ENCODE data around the gene ARPC5. TPM values are rescaled to one million over a fixed set of nuclear protein-coding genes. Genes with fewer than 3 reads are reported as not detected.

ARPC5 gene
- total RNA-seq, 1 donor from 2014 or later: 163 TPM

DNA sequence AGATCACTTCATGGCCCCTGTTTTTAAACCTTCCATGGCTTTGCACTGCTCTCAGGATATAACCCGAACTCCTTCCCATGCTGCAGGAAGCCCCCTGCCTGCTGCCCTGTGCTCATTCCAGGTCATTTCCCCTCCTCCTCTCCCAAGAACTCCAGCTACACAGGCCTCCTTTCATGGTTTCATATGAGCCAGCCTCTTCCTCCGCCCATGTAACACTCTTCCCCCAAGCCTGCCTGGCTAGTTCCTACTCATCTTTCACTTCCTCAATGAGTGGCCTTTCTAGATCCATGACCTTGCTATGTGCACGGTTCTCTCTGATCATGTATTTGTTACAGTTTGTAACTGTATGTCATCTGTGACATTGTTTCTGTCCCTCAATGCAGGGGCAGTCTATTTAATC is 42.2 kb downstream of the ARPC5 start:
- no peak for DNase-seq (ENCODE audit: low read depth)
- TF ChIP-seq, protein P1, sequence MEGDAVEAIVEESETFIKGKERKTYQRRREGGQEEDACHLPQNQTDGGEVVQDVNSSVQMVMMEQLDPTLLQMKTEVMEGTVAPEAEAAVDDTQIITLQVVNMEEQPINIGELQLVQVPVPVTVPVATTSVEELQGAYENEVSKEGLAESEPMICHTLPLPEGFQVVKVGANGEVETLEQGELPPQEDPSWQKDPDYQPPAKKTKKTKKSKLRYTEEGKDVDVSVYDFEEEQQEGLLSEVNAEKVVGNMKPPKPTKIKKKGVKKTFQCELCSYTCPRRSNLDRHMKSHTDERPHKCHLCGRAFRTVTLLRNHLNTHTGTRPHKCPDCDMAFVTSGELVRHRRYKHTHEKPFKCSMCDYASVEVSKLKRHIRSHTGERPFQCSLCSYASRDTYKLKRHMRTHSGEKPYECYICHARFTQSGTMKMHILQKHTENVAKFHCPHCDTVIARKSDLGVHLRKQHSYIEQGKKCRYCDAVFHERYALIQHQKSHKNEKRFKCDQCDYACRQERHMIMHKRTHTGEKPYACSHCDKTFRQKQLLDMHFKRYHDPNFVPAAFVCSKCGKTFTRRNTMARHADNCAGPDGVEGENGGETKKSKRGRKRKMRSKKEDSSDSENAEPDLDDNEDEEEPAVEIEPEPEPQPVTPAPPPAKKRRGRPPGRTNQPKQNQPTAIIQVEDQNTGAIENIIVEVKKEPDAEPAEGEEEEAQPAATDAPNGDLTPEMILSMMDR (IDR thresholded peaks at IDR 0.05; ENCODE audit: insufficient read depth, low read length, poor library complexity, severe bottlenecking): no peak
- H3K4me3 ChIP-seq (ENCODE audit: low read depth, low read length): no peak overlapping the region
- H3K27me3 ChIP-seq (ENCODE audit: control insufficient read depth, insufficient read depth, low read length): no peaks in the 10 kb centered on the region
- H3K36me3 ChIP-seq (ENCODE audit: control insufficient read depth, insufficient read depth, low read length): no peaks in the 10 kb centered on the region

DNA sequence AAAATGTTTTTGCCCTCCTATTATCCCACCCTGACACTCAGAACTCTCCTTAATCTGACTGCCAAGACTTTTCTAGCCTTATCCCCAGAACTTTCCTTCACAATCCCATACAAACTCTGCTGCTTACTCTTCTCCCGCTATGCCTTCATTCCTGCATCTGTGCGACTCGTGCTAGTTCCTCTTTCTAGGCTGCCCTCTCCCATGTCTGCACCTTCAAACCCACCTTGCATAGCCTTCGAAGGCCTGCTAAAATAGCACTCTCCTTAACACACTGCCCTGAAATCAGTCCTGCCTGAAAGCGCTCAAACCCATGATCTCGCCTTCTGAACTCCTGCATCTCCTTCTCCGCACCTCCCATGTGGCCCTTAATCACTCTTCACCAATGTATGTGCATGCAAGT is 42.9 kb downstream of the ARPC5 start:
- H3K27me3 ChIP-seq (ENCODE audit: control insufficient read depth, insufficient read depth, low read length): no peaks in the 10 kb centered on the region
- DNase-seq (ENCODE audit: low read depth): no peak
- H3K4me3 ChIP-seq (ENCODE audit: low read depth, low read length): no peak overlapping the region
- TF ChIP-seq, protein P1 (IDR thresholded peaks at IDR 0.05; ENCODE audit: insufficient read depth, low read length, poor library complexity, severe bottlenecking): no peak
- H3K36me3 ChIP-seq (ENCODE audit: control insufficient read depth, insufficient read depth, low read length): no peaks in the 10 kb centered on the region

DNA sequence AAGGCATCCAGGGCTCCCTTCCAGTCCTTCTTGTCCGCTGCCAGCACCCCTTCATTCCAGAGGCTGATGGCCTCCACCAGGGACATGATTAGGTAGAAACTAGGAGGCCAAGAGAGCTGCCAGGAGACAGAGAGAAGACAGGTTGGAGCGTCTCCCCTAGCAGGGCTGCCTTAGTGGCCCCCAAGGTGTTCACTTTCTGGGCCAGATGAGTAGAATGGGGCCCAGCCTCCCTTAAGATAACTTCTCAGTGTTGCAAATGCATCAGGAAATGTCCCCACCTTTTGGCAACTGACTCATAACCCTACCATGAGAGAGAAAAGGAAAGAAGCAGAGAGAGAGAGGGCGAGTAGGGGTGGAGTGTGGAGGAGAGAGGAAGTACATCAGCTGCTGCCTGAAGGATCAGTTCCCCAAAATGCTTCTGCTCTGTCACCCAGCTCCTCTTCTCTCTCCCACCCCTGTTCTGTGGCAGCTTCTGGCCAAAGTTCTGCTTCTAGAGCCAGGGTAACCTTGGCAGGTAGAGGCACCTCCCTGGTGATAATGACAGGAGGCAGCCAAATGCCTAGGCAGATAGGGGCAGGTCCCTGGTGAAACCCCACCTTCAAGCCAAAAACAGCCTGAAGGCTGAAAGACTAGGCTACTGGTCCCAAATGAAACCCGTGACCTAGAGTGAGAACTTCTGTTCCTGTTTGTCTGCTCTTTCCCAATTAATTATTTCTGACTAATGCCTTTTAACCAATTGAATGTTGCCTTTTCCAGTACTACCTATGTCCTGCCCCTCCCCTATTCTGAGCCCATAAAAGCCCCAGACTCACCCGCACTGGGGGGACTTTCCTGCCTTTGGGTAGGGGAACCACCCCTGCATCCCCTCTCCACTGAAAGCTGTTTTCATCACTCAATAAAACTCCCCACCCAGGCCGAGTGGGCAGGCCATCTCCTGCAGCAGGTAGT is 45.1 kb downstream of the ARPC5 start, which contains the start of gene NCF2:
TSS of gene NCF2 (minus strand) at position 216 of the 948 bp plus-strand sequence. CDS start at position 86, 130 bp downstream.
- H3K27me3 ChIP-seq (ENCODE audit: control insufficient read depth, insufficient read depth, low read length): no peaks in the 10 kb centered on the region
- TF ChIP-seq, protein P1 (IDR thresholded peaks at IDR 0.05; ENCODE audit: insufficient read depth, low read length, poor library complexity, severe bottlenecking): no peak
- no peak within 1 kb of the TSS for H3K4me3 ChIP-seq (ENCODE audit: low read depth, low read length)
- no peak for DNase-seq (ENCODE audit: low read depth)
- no peaks in the 10 kb centered on the region for H3K36me3 ChIP-seq (ENCODE audit: control insufficient read depth, insufficient read depth, low read length)

DNA sequence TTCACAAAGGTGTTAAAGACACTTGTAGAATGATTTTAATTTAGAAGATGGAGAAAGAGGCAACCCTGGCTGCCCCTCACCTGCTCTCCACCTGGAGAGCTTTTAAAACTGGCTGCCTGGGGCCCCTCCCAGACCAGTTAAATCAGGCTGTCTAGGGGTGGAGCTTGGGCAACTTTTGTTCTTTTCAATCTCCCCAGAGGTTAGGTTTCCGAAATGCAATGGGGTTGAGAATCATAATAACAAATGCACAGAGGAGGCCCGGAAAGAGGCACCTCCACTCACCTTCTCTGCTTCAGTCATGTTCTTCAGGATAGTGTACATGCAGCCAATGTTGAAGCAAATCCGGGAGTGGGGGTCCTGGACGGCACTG is 45.7 kb downstream of the ARPC5 start:
- Histone ChIP-seq H3K27me3 (ENCODE audit: control insufficient read depth, insufficient read depth, low read length) (no peaks in the 10 kb centered on the region), H3K36me3 (ENCODE audit: control insufficient read depth, insufficient read depth, low read length) (no peaks in the 10 kb centered on the region), H3K4me3 (ENCODE audit: low read depth, low read length) (no peak overlapping the region)
- TF ChIP-seq, protein P1 (IDR thresholded peaks at IDR 0.05; ENCODE audit: insufficient read depth, low read length, poor library complexity, severe bottlenecking): no peak
- DNase-seq (ENCODE audit: low read depth): no peak

DNA sequence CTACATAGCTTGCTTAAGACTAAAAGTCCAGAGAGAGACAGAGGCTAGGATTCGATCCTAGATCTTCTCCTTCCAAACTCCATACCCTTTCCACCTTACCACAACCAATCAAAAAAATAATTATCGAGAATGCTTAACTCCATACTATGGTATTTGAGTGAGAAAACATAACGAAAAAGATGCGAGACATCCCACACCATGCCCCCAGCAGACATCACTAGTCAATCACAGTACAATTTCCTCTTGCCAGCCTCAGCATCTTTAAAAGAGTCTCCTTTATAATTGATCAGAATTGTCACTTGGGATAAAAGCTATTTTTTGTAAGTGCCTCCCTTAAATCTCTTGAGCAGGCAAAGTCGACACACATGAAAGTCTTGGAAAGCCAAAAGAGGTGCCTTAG is 46.2 kb downstream of the ARPC5 start:
- TF ChIP-seq, protein P1 (IDR thresholded peaks at IDR 0.05; ENCODE audit: insufficient read depth, low read length, poor library complexity, severe bottlenecking): no peak
- no peaks in the 10 kb centered on the region for H3K27me3 ChIP-seq (ENCODE audit: control insufficient read depth, insufficient read depth, low read length)
- no peaks in the 10 kb centered on the region for H3K36me3 ChIP-seq (ENCODE audit: control insufficient read depth, insufficient read depth, low read length)
- no peak for DNase-seq (ENCODE audit: low read depth)
- no peak overlapping the region for H3K4me3 ChIP-seq (ENCODE audit: low read depth, low read length)

Measured in kidney epithelial cell (primary cell).